ENCODE results near the gene AARS2.

DNA sequence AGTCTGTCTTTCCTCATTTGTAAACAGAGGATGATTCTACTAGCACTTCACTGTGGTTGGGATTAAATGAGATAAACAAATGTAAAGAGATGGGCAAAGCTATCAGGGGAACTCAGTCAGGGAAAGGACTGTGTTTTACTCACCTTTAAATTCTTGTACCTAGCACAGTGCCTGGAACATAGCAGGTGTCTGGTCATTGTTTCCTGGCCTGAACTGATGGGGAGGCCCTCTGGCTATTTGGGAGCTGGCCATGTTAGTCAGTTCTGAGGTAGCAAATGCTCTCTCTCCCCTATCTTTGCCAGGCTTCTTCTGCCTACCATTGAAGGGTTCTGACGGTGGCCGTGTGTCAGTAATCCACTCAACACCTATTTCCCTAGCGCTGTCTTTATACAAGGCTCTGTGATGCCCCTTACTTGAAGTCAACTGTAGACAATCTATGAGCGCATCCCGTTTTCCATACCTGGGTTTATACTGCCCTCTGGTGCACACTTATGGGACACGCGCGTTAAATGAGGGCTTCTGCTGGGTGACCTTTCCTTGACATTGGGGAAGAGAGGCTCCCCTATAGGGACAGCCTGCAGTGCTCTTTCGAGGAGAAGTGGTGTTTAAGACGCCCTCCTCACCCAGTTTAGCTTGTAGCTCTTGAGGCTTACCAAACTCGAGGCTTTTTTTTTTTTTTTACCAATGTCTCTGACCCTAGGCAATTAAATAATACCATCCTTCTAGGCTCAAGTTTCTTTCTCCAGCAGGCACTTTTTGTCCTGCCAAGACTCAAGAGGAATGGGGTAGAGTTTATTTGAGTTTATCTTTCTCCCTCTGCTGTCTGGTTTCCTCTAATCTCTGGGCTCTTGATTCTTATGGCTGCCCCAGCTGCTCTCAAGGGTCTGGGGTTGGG is 25.3 kb upstream of the AARS2 start:
- TF ChIP-seq ZFP3 (CRISPR knock-in tag; IDR thresholded peaks at IDR 0.05), result no peak
- no peak for TF ChIP-seq ESRRG (CRISPR knock-in tag; IDR thresholded peaks at IDR 0.05)
- no peak for TF ChIP-seq SNAI2 (CRISPR knock-in tag; IDR thresholded peaks at IDR 0.05)
- TF ChIP-seq PPARA (CRISPR knock-in tag; IDR thresholded peaks at IDR 0.05; ENCODE audit: borderline replicate concordance), result no peak
- TF ChIP-seq ZNF8 (CRISPR knock-in tag; IDR thresholded peaks at IDR 0.05), result no peak
- TF ChIP-seq, protein P1, sequence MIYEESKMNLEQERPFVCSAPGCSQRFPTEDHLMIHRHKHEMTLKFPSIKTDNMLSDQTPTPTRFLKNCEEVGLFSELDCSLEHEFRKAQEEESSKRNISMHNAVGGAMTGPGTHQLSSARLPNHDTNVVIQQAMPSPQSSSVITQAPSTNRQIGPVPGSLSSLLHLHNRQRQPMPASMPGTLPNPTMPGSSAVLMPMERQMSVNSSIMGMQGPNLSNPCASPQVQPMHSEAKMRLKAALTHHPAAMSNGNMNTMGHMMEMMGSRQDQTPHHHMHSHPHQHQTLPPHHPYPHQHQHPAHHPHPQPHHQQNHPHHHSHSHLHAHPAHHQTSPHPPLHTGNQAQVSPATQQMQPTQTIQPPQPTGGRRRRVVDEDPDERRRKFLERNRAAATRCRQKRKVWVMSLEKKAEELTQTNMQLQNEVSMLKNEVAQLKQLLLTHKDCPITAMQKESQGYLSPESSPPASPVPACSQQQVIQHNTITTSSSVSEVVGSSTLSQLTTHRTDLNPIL (CRISPR knock-in tag; IDR thresholded peaks at IDR 0.05; ENCODE audit: low read depth), result no peak
- TF ChIP-seq, protein P2, sequence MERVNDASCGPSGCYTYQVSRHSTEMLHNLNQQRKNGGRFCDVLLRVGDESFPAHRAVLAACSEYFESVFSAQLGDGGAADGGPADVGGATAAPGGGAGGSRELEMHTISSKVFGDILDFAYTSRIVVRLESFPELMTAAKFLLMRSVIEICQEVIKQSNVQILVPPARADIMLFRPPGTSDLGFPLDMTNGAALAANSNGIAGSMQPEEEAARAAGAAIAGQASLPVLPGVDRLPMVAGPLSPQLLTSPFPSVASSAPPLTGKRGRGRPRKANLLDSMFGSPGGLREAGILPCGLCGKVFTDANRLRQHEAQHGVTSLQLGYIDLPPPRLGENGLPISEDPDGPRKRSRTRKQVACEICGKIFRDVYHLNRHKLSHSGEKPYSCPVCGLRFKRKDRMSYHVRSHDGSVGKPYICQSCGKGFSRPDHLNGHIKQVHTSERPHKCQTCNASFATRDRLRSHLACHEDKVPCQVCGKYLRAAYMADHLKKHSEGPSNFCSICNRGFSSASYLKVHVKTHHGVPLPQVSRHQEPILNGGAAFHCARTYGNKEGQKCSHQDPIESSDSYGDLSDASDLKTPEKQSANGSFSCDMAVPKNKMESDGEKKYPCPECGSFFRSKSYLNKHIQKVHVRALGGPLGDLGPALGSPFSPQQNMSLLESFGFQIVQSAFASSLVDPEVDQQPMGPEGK (CRISPR knock-in tag; IDR thresholded peaks at IDR 0.05; ENCODE audit: borderline replicate concordance), result no peak
- no peak for TF ChIP-seq ARNTL (CRISPR knock-in tag; IDR thresholded peaks at IDR 0.05; ENCODE audit: borderline replicate concordance, low read depth)
- no peak for TF ChIP-seq ZNF565 (CRISPR knock-in tag; conservative IDR thresholded peaks at IDR 0.05; ENCODE audit: low read depth)

Measured in SK-N-SH treated with all-trans-retinoic acid at 6 μM for 48 hours (cell line).